Measurements from ENCODE around the gene ADAMTS12. TPM values are rescaled to one million over a fixed set of nuclear protein-coding genes. Genes with fewer than 3 reads are reported as not detected.
"Not testable (repeated sequence)": the region's sequence is repeated elsewhere in the genome, so short reads cannot be mapped to it uniquely, and the experiment has no call there.

ADAMTS12 gene
- total RNA-seq, 1 experiment from 2014 or later, result not detected

GRCh38 chr5:33880319-33880718 is 11.5 kb downstream of the ADAMTS12 start:
- ChIA-PET CTCF (no interaction called here), POLR2A (no interaction called here)
- TF ChIP-seq CTCF (IDR thresholded peaks at IDR 0.05; ENCODE audit: insufficient read depth in 1 of 2, low read depth in 1 of 2, low read length in 1 of 2, severe bottlenecking in 1 of 2, unreplicated experiment in 1 of 2), result no peak
- H3K36me3 Mint-ChIP-seq (ENCODE audit: insufficient read depth, unreplicated experiment), result no peaks in the 10 kb centered on the region
- Histone ChIP-seq H3K27me3 (replicated peaks; ENCODE audit: control insufficient read depth, insufficient read depth, low read length) (no peaks in the 10 kb centered on the region; the same call in none of the 2 replicates), H3K4me1 (no peaks in the 10 kb centered on the region), H3K36me3 (ENCODE audit: control insufficient read depth, insufficient read depth, low read length) (no peaks in the 10 kb centered on the region), H3K9me3 (peaks cover 7% of the 10 kb centered on the region; the same call in 1 of the 2 replicates), H3K4me3 (ENCODE audit: low read depth, low read length) (no peak overlapping the region)
- no peak for DNase-seq
- no peaks in the 10 kb centered on the region for H3K4me1 Mint-ChIP-seq (ENCODE audit: low read depth, unreplicated experiment)
- no TSS peak for BruUV-seq (replicated peaks)
- peaks cover 16% of the 10 kb centered on the region for H3K27me3 Mint-ChIP-seq (ENCODE audit: insufficient read depth, unreplicated experiment)
- peaks cover 15% of the 10 kb centered on the region for H3K9me3 Mint-ChIP-seq (ENCODE audit: unreplicated experiment)
- H3K27ac Mint-ChIP-seq (ENCODE audit: unreplicated experiment), result no peak overlapping the region
- intact Hi-C loops (cut with micrococcal nuclease; ENCODE audit: unreplicated experiment), result no loop called here
- H3K4me3 Mint-ChIP-seq (ENCODE audit: unreplicated experiment), result no peak overlapping the region

- no peaks in the 10 kb centered on the region for H3K36me3 ChIP-seq (ENCODE audit: control insufficient read depth, insufficient read depth, low read length)
- POLR2A ChIA-PET, result no interaction called here
These were observed 14.3 kb downstream of the ADAMTS12 start for GRCh38 chr5:33877449-33877848.

GRCh38 chr5:33867241-33867640 is 24.5 kb downstream of the ADAMTS12 start:
- intact Hi-C loops (cut with micrococcal nuclease; ENCODE audit: unreplicated experiment), result no loop called here
- Mint-ChIP-seq H3K4me3 (ENCODE audit: unreplicated experiment) (no peak overlapping the region), H3K27ac (ENCODE audit: unreplicated experiment) (no peak overlapping the region), H3K9me3 (ENCODE audit: unreplicated experiment) (peaks cover 31% of the 10 kb centered on the region), H3K36me3 (ENCODE audit: insufficient read depth, unreplicated experiment) (no peaks in the 10 kb centered on the region), H3K27me3 (ENCODE audit: insufficient read depth, unreplicated experiment) (peaks cover under 1% of the 10 kb centered on the region), H3K4me1 (ENCODE audit: low read depth, unreplicated experiment) (no peaks in the 10 kb centered on the region)
- no peaks in the 10 kb centered on the region for H3K36me3 ChIP-seq (ENCODE audit: control insufficient read depth, insufficient read depth, low read length)
- DNase-seq, result no peak
- no peaks in the 10 kb centered on the region for H3K27me3 ChIP-seq (replicated peaks; ENCODE audit: control insufficient read depth, insufficient read depth, low read length)
- POLR2A ChIA-PET, result no interaction called here
- TF ChIP-seq CTCF (IDR thresholded peaks at IDR 0.05; ENCODE audit: insufficient read depth in 1 of 2, low read depth in 1 of 2, low read length in 1 of 2, severe bottlenecking in 1 of 2, unreplicated experiment in 1 of 2), result no peak
- no peaks in the 10 kb centered on the region for H3K4me1 ChIP-seq
- CTCF ChIA-PET, result no interaction called here
- H3K4me3 ChIP-seq (ENCODE audit: low read depth, low read length), result no peak overlapping the region
- BruUV-seq (replicated peaks), result no TSS peak
- H3K9me3 ChIP-seq, result peaks cover 11% of the 10 kb centered on the region

More at GRCh38 chr5:33877449-33877848, 14.3 kb downstream of the ADAMTS12 start:
- intact Hi-C loops (cut with micrococcal nuclease; ENCODE audit: unreplicated experiment), result no loop called here
- no peak for DNase-seq
- CTCF ChIA-PET, result no interaction called here
- Histone ChIP-seq H3K4me3 (ENCODE audit: low read depth, low read length) (no peak overlapping the region), H3K4me1 (no peaks in the 10 kb centered on the region), H3K9me3 (peaks cover 7% of the 10 kb centered on the region; the same call in 1 of the 2 replicates), H3K27me3 (replicated peaks; ENCODE audit: control insufficient read depth, insufficient read depth, low read length) (no peaks in the 10 kb centered on the region; the same call in none of the 2 replicates)
- no TSS peak for BruUV-seq (replicated peaks)
- Mint-ChIP-seq H3K27ac (ENCODE audit: unreplicated experiment) (no peak overlapping the region), H3K27me3 (ENCODE audit: insufficient read depth, unreplicated experiment) (peaks cover 11% of the 10 kb centered on the region), H3K9me3 (ENCODE audit: unreplicated experiment) (peaks cover 17% of the 10 kb centered on the region), H3K4me3 (ENCODE audit: unreplicated experiment) (no peak overlapping the region), H3K4me1 (ENCODE audit: low read depth, unreplicated experiment) (no peaks in the 10 kb centered on the region), H3K36me3 (ENCODE audit: insufficient read depth, unreplicated experiment) (no peaks in the 10 kb centered on the region)
- no peak for TF ChIP-seq CTCF (IDR thresholded peaks at IDR 0.05; ENCODE audit: insufficient read depth in 1 of 2, low read depth in 1 of 2, low read length in 1 of 2, severe bottlenecking in 1 of 2, unreplicated experiment in 1 of 2)

- BruUV-seq (replicated peaks); H3K27me3 Mint-ChIP-seq (ENCODE audit: insufficient read depth, unreplicated experiment); CTCF ChIA-PET; intact Hi-C loops (cut with micrococcal nuclease; ENCODE audit: unreplicated experiment); H3K36me3 ChIP-seq (ENCODE audit: control insufficient read depth, insufficient read depth, low read length); H3K4me3 ChIP-seq (ENCODE audit: low read depth, low read length); H3K27ac Mint-ChIP-seq (ENCODE audit: unreplicated experiment); H3K9me3 Mint-ChIP-seq (ENCODE audit: unreplicated experiment); H3K9me3 ChIP-seq; DNase-seq; H3K4me1 Mint-ChIP-seq (ENCODE audit: low read depth, unreplicated experiment); POLR2A ChIA-PET; H3K27me3 ChIP-seq (replicated peaks; ENCODE audit: control insufficient read depth, insufficient read depth, low read length); H3K4me3 Mint-ChIP-seq (ENCODE audit: unreplicated experiment); H3K36me3 Mint-ChIP-seq (ENCODE audit: insufficient read depth, unreplicated experiment): not testable (repeated sequence)
- H3K4me1 ChIP-seq, result peaks cover 12% of the 10 kb centered on the region
These were observed 32.6 kb downstream of the ADAMTS12 start for GRCh38 chr5:33859177-33859576.
